ENCODE results near the gene TMEM95. TPM values are rescaled to one million over a fixed set of nuclear protein-coding genes. Genes with fewer than 3 reads are reported as not detected.
"Not testable (repeated sequence)": the region's sequence is repeated elsewhere in the genome, so short reads cannot be mapped to it uniquely, and the experiment has no call there.

The TMEM95 gene
- total RNA-seq, 3 donors from 2014 or later (not counting 1 experiment from before 2014, with no cell fraction given): not detected

DNA sequence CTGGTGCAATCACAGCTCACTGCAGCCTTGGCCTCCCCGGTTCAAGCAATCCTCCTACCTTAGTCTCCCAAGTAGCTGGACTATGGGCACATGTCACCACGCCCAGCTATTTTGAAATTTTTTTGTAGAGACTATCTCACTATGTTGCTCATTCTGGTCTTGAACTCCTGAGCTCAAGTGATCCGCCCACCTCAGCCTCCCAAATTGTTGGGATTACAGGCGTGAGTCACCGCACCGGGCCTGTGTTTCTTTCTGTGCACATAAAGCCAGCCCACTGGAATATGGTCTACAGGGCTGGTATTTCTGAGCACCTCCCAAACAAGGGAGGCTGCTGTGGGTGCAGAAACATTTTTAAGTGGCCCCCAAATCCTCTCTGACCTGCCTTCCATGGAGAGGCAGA is 8.4 kb downstream of the TMEM95 start:
- Mint-ChIP-seq H3K36me3 (no peaks in the 10 kb centered on the region), H3K4me3 (no peak overlapping the region), H3K9me3 (no peaks in the 10 kb centered on the region), H3K27ac (no peak overlapping the region), H3K27me3 (ENCODE audit: low read depth in 2 of 2) (peaks cover 0 to 6% of the 10 kb centered on the region in 2 donors), H3K4me1 (peaks cover 0 to 3% of the 10 kb centered on the region in 2 donors)
- intact Hi-C loops (cut with micrococcal nuclease): no loop called here
- Histone ChIP-seq H3K4me1 (ENCODE audit: control insufficient read depth, insufficient read depth, low read length) (no peaks in the 10 kb centered on the region), H3K36me3 (ENCODE audit: control insufficient read depth, insufficient read depth, low read length) (no peaks in the 10 kb centered on the region), H3K4me3 (ENCODE audit: low read length) (no peak overlapping the region), H3K27me3 (ENCODE audit: control insufficient read depth, insufficient read depth, low read length) (no peaks in the 10 kb centered on the region), H3K9me3 (ENCODE audit: control insufficient read depth, insufficient read depth, low read length) (no peaks in the 10 kb centered on the region), H3K27ac (ENCODE audit: low read length) (no peak overlapping the region)
- TF ChIP-seq, protein P1, sequence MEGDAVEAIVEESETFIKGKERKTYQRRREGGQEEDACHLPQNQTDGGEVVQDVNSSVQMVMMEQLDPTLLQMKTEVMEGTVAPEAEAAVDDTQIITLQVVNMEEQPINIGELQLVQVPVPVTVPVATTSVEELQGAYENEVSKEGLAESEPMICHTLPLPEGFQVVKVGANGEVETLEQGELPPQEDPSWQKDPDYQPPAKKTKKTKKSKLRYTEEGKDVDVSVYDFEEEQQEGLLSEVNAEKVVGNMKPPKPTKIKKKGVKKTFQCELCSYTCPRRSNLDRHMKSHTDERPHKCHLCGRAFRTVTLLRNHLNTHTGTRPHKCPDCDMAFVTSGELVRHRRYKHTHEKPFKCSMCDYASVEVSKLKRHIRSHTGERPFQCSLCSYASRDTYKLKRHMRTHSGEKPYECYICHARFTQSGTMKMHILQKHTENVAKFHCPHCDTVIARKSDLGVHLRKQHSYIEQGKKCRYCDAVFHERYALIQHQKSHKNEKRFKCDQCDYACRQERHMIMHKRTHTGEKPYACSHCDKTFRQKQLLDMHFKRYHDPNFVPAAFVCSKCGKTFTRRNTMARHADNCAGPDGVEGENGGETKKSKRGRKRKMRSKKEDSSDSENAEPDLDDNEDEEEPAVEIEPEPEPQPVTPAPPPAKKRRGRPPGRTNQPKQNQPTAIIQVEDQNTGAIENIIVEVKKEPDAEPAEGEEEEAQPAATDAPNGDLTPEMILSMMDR (IDR thresholded peaks at IDR 0.05): no peak
- DNase-seq (no peak), ATAC-seq (no peak)
- 95% methylated on average over 6 of the region's 6 CpGs for WGBS (ENCODE audit: insufficient coverage)

DNA sequence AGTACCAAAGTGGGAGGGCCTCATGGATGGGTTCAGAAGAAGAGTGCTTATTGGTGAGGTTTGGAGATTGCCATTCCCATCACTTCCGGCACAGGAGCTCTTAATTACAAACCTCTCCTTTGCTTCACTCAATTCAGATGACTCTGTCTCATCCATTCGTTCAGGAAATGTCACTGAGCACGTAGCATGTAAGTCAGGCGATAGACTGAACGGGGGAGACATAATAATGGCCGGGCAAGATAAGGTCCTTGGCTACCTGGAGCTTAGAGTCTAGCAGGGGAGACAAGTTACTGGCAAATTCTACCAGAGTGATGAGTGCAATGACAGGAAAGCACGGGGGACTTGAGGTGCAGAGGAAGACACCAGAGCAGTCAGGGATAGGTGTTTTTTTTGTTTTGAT is 11.0 kb downstream of the TMEM95 start:
- H3K4me1 Mint-ChIP-seq: not testable (repeated sequence)
- WGBS (ENCODE audit: insufficient coverage): 81% methylated on average over 4 of the region's 7 CpGs

DNA sequence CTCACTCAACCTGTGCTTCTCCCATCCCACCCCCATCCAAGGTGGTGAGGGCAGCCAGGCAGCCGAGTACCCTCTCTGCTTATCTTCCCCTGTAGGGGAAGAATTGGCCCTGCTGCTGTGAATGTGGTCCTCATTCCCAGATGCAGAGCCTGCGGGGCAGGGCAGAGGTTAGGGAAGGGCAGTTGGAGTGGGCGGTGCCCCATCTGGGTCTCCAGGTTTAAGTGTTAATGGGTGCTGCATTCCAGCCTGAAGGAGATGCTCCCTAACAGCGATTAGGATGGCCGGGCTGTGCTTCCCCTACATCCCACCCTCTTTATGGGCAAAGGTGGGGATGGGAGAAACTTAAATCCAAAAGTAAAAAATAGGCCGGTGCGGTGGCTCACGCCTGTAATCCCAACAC is 12.1 kb downstream of the TMEM95 start:
- H3K36me3 ChIP-seq (ENCODE audit: control insufficient read depth, insufficient read depth, low read length): no peaks in the 10 kb centered on the region
- no peaks in the 10 kb centered on the region for H3K9me3 ChIP-seq (ENCODE audit: control insufficient read depth, insufficient read depth, low read length)
- intact Hi-C loops (cut with micrococcal nuclease): no loop called here
- WGBS (ENCODE audit: insufficient coverage): 91% methylated on average over 7 of the region's 8 CpGs
- no peaks in the 10 kb centered on the region for H3K36me3 Mint-ChIP-seq
- no peak overlapping the region for H3K4me3 ChIP-seq (ENCODE audit: low read length)
- no peaks in the 10 kb centered on the region for H3K4me1 ChIP-seq (ENCODE audit: control insufficient read depth, insufficient read depth, low read length)
- ATAC-seq (no peak), DNase-seq (no peak)
- H3K4me3 Mint-ChIP-seq: no peak overlapping the region
- no peaks in the 10 kb centered on the region for H3K27me3 ChIP-seq (ENCODE audit: control insufficient read depth, insufficient read depth, low read length)
- no peaks in the 10 kb centered on the region for H3K9me3 Mint-ChIP-seq
- no peak overlapping the region for H3K27ac ChIP-seq (ENCODE audit: low read length)
- H3K4me1 Mint-ChIP-seq: peaks cover 0 to 3% of the 10 kb centered on the region in 2 donors
- H3K27ac Mint-ChIP-seq: no peak overlapping the region
- H3K27me3 Mint-ChIP-seq (ENCODE audit: low read depth in 2 of 2): peaks cover 0 to 1% of the 10 kb centered on the region in 2 donors
- TF ChIP-seq, protein P1 (IDR thresholded peaks at IDR 0.05): no peak

More for the DNA sequence above, 11.0 kb downstream of the TMEM95 start:
- H3K4me3 Mint-ChIP-seq; H3K9me3 ChIP-seq (ENCODE audit: control insufficient read depth, insufficient read depth, low read length); H3K36me3 Mint-ChIP-seq; H3K27ac ChIP-seq (ENCODE audit: low read length); H3K27me3 ChIP-seq (ENCODE audit: control insufficient read depth, insufficient read depth, low read length); H3K27me3 Mint-ChIP-seq (ENCODE audit: low read depth in 2 of 2); H3K27ac Mint-ChIP-seq; intact Hi-C loops (cut with micrococcal nuclease); H3K4me1 ChIP-seq (ENCODE audit: control insufficient read depth, insufficient read depth, low read length); H3K4me3 ChIP-seq (ENCODE audit: low read length); H3K9me3 Mint-ChIP-seq; H3K36me3 ChIP-seq (ENCODE audit: control insufficient read depth, insufficient read depth, low read length); DNase-seq; ATAC-seq: not testable (repeated sequence)

DNA sequence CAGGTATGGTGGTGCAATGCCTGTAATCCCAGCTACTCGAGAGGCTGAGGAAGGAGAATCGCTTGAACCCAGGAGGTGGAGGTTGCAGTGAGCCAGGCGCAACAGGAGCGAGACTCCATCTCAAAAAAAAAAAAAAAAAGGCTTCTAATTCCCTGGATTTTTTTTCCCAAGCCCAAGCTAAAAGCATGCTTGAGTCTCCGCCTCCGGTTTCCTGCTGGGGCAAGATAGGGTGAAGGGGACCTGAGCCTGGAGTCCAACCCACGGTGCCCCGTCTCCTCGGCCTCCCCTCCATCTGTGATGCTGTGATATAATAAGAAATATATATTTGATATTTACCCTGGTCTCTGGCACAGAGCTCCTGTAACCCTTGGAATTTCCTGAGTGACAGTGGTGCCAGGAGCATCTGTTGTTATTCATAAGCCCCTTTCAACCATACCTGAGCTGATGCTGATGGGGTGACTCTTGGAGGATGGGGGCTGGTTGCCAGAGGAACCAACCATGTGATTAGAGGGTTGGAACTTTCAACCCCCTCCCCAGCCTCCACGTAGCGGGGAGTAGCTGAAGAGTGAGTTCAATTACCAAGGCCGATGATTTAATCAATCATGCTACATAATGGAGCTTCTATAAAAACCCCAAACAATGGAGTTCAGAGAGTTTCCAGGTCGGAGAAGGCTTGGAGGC is 13.1 kb downstream of the TMEM95 start:
- no peak overlapping the region for H3K27ac ChIP-seq (ENCODE audit: low read length)
- Mint-ChIP-seq H3K4me3 (no peak overlapping the region), H3K9me3 (no peaks in the 10 kb centered on the region), H3K27me3 (ENCODE audit: low read depth in 2 of 2) (no peaks in the 10 kb centered on the region), H3K36me3 (no peaks in the 10 kb centered on the region), H3K4me1 (peaks cover 0 to 3% of the 10 kb centered on the region in 2 donors), H3K27ac (no peak overlapping the region)
- no peaks in the 10 kb centered on the region for H3K36me3 ChIP-seq (ENCODE audit: control insufficient read depth, insufficient read depth, low read length)
- no peaks in the 10 kb centered on the region for H3K27me3 ChIP-seq (ENCODE audit: control insufficient read depth, insufficient read depth, low read length)
- intact Hi-C loops (cut with micrococcal nuclease): no loop called here
- H3K4me3 ChIP-seq (ENCODE audit: low read length): no peak overlapping the region
- no peak for ATAC-seq
- DNase-seq: no peak
- TF ChIP-seq, protein P1 (IDR thresholded peaks at IDR 0.05): no peak
- 92% methylated on average over 6 of the region's 13 CpGs for WGBS (ENCODE audit: insufficient coverage)
- no peaks in the 10 kb centered on the region for H3K4me1 ChIP-seq (ENCODE audit: control insufficient read depth, insufficient read depth, low read length)
- no peaks in the 10 kb centered on the region for H3K9me3 ChIP-seq (ENCODE audit: control insufficient read depth, insufficient read depth, low read length)

DNA sequence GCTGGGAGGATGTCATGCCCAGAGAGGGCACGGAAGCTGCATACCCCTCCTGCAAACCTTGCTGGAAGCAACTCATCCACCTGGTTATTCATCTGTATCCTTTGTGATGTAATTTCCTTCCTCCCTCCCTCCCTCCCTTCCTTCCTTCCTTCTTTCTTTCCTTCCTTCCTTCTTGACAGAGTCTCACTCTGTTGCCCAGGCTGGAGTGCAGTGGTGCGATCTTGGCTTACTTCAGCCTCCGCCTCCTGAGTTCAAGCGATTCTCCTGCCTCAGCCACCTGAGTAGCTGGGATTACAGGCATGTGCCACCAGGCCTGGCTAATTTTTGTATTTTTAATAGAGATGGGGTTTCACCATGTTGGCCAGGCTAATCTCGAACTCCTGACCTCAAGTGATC is 13.6 kb downstream of the TMEM95 start:
- ATAC-seq; H3K27me3 Mint-ChIP-seq (ENCODE audit: low read depth in 2 of 2); H3K4me3 ChIP-seq (ENCODE audit: low read length); H3K4me3 Mint-ChIP-seq; H3K9me3 ChIP-seq (ENCODE audit: control insufficient read depth, insufficient read depth, low read length); H3K27me3 ChIP-seq (ENCODE audit: control insufficient read depth, insufficient read depth, low read length); H3K36me3 ChIP-seq (ENCODE audit: control insufficient read depth, insufficient read depth, low read length); H3K27ac ChIP-seq (ENCODE audit: low read length); H3K4me1 Mint-ChIP-seq; H3K36me3 Mint-ChIP-seq; H3K9me3 Mint-ChIP-seq; intact Hi-C loops (cut with micrococcal nuclease); DNase-seq; H3K27ac Mint-ChIP-seq; H3K4me1 ChIP-seq (ENCODE audit: control insufficient read depth, insufficient read depth, low read length): not testable (repeated sequence)
- WGBS (ENCODE audit: insufficient coverage): 87% methylated on average over 5 of the region's 5 CpGs

Measured in natural killer cell (primary cell).